Pons (tissue), 1 donor: ENCODE measurements around the gene HLA-DPA1.

ENCODE experiments used
- DNase-seq: peaks from one replicate; pipeline ENCODE4 v3.0.0-alpha.2; 2016; ENCODE audit warnings: low spot score

HLA-DPA1 gene

DNA sequence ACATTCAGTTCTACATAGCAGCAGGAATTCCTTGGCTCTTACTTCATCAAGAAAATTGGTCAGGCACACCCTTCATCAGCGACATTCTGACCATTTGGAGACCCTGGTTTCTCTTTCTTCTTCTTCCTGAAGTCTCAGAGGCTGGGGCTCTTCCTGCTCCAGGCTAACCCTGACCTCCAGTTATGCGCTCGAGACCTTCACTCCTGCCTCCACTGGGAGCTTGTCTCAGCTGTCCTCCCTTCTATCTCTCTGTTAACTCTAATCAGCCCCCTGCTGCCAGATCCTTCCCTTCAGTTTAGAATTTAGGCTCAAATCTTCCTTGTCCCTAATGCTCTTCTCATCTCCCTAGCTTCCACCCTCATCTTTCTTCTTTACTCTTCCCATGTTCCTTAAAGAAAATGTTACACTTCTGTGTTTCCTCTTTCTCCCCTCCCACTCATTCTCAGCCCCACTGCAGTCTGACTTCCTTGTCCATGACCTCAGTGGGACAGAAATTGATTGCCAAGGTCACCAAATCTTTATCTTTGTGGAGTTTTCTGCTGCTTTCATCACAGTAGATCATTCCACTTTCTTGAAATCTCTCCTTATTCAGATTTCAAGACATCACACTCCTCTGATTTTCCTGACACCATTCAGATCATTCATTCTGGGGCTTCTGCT, 55.6 kb downstream of the HLA-DPA1 start:
- peak; percentile 48 for DNase-seq

DNA sequence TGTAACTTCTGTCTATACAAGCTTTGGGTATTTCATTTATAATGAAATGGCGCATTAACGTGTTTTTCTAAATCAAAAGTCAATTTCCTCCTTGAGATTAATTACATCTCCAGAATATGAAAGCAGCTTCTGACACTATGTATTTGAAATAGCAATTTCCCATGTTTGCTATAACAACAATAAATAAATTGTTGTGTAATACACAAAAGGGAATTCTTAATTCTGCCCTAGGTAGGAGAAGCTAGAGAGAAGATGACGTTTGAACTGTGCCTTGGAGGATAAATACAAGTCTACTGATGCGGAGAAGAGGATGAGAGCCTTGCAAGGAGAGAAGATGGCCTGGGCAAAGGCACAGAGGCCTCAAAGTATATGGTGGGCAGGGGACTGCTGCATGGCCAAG, 56.4 kb downstream of the HLA-DPA1 start:
- no peak for DNase-seq

- no peak for DNase-seq
Measured at GRCh38 chr6:33015798-33016197, 57.7 kb downstream of the HLA-DPA1 start.

DNA sequence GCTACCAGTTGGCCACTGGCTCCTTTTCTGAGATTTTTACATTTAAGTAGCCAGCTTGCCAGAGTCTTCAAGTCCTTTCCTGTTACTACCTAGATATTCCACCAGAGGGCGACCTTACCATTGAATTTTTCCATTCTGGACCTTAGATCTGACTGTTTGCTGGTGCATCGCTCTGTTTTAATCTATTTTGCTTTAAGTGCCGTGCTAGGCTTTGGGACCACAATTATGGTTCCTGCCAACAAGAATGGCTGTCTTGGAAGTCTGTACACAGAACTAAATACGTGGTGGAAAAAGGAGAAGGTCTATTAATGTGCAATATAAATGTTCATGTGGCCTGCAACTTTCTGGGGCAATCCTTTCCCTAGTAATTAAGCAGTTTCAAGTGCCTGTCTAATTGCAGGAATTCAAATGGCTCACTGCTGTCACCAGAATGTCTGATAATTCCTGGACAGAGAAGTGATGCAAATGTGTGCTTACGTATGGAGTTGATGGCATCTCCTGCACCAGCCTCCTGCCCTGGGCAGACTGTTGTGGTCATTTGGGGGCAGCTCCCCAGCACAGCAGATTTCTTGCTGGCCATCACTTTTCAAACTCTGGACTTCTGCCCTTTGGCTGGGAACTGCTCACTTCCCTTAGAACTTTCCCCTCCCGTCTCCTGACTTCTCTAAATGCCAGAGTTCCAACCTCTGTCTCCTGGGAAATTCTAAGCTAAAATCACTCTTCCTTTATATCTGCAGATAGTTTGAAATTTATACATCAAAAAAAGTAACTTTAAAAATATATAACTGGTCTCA, 58.4 kb downstream of the HLA-DPA1 start:
- DNase-seq = peak; percentile 89
